Epithelial cell of esophagus (primary cell): ENCODE measurements around the gene DLGAP1.

Source experiments
- DNase-seq: peaks from one replicate; pipeline ENCODE4 v3.0.0; 2010; ENCODE audit warnings: low read depth
- H3K4me3 ChIP-seq: 2 replicates; pipeline ENCODE4 v1.5.1; 2011; ENCODE audit warnings: mild to moderate bottlenecking, low read length, control low read depth
- CTCF ChIP-seq: IDR thresholded peaks from 2 replicates; pipeline ENCODE4 v1.5.1; 2011; ENCODE audit warnings: low read depth, mild to moderate bottlenecking, low read length, control low read depth, inconsistent platforms; ENCODE audit not compliant: insufficient read depth; ENCODE audit errors: missing control alignments

DLGAP1 gene

GRCh38 chr18:4445902-4446301 is 9.2 kb downstream of the DLGAP1 start:
- no peak for TF ChIP-seq CTCF
- DNase-seq = no peak
- no peak overlapping the region for H3K4me3 ChIP-seq

GRCh38 chr18:4444306-4444705 is 10.8 kb downstream of the DLGAP1 start:
- DNase-seq = no peak
- no peak for TF ChIP-seq CTCF

GRCh38 chr18:4441098-4441497 is 14.0 kb downstream of the DLGAP1 start:
- TF ChIP-seq CTCF = no peak
- DNase-seq = no peak
- no peak overlapping the region for H3K4me3 ChIP-seq

More at GRCh38 chr18:4444306-4444705, 10.8 kb downstream of the DLGAP1 start:
- no peak overlapping the region for H3K4me3 ChIP-seq

GRCh38 chr18:4438938-4439337 is 16.2 kb downstream of the DLGAP1 start:
- no peak for DNase-seq
- no peak overlapping the region for H3K4me3 ChIP-seq
- TF ChIP-seq CTCF = no peak

GRCh38 chr18:4433717-4434116 is 21.4 kb downstream of the DLGAP1 start:
- no peak for TF ChIP-seq CTCF
- H3K4me3 ChIP-seq = no peak overlapping the region
- DNase-seq = peak; percentile 4

GRCh38 chr18:4430836-4431235 is 24.3 kb downstream of the DLGAP1 start:
- no peak for DNase-seq
- H3K4me3 ChIP-seq = no peak overlapping the region
- TF ChIP-seq CTCF = no peak

- no peak for TF ChIP-seq CTCF
- no peak overlapping the region for H3K4me3 ChIP-seq
These were observed 37.4 kb downstream of the DLGAP1 start for GRCh38 chr18:4417714-4418113.

More at GRCh38 chr18:4417714-4418113, 37.4 kb downstream of the DLGAP1 start:
- DNase-seq = no peak
